ENCODE data around the gene FBXL13.

Gene FBXL13

GRCh38 chr7:102888561-102889233 is 185.9 kb downstream of the FBXL13 start:
- Mint-ChIP-seq H3K4me1 (ENCODE audit: low read depth) (no peaks in the 10 kb centered on the region), H3K36me3 (ENCODE audit: low read depth) (no peaks in the 10 kb centered on the region), H3K27ac (no peak overlapping the region), H3K4me3 (no peak overlapping the region), H3K9me3 (no peaks in the 10 kb centered on the region), H3K27me3 (no peaks in the 10 kb centered on the region)
- DNase-seq: no peak

DNA sequence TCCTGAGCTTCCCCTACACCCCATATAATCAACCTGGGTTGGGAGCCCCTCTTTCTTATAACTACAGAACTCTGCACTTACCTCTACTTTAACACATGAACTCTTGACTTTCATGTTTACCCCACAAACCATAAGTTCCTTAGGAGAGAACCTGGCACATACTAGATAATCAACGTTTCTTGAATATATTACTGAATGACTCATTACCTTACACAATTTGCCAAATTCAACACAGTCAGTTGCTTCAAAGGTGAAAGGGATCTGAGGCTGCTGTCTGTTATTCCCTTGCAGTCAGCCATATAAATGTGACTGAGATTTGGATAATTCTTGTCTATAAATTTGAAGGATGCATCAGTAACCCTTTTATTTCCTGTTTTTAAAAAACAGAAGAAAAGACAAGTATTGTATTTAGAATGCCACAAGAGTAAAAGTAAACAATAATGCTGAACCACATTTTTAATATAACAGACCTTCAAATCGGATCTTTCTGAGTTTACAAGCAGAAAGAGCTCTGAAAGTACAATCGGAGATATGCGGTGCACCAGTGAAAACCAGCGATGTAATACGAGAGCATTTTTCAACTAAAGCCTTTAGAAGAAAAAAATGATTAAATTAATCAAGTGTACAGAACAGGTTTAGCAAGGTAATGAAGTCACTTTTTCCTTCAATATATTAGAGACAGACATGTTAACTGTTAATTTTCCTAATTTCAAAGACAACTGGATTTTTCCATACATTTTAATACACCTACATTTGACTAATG is 191.3 kb downstream of the FBXL13 start:
- no peak overlapping the region for H3K4me3 Mint-ChIP-seq
- peaks cover 5% of the 10 kb centered on the region for H3K4me1 Mint-ChIP-seq (ENCODE audit: low read depth)
- no peaks in the 10 kb centered on the region for H3K36me3 Mint-ChIP-seq (ENCODE audit: low read depth)
- H3K9me3 Mint-ChIP-seq: no peaks in the 10 kb centered on the region
- DNase-seq: no peak
- H3K27ac Mint-ChIP-seq: no peak overlapping the region
- H3K27me3 Mint-ChIP-seq: no peaks in the 10 kb centered on the region

- Mint-ChIP-seq H3K27me3 (no peaks in the 10 kb centered on the region), H3K27ac (peak overlapping the region; percentile 16), H3K4me1 (ENCODE audit: low read depth) (peaks cover 33% of the 10 kb centered on the region), H3K36me3 (ENCODE audit: low read depth) (no peaks in the 10 kb centered on the region), H3K9me3 (no peaks in the 10 kb centered on the region), H3K4me3 (no peak overlapping the region)
- peak; percentile 31 for DNase-seq
Measured at GRCh38 chr7:102875700-102876295, 198.8 kb downstream of the FBXL13 start.

DNA sequence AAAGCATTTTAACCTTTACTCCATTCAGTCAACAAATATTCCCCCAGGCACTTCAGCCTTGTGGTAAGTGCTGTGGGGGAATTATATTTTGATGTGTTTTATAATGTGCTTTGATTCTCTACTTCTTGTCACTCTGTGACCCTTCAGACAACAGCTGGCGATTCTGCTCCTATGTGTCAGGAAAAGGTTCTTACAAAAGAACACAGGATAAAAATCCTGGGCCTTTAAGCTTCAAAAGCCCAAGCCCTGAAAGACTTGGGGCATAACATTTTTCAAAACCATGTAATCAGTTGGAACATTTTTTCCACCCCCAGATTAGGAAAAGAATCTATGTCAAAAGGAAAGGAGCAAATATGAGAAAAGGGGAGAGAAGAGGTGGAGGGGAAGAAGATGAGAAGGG is 199.6 kb downstream of the FBXL13 start:
- H3K4me3 Mint-ChIP-seq: no peak overlapping the region
- peaks cover 33% of the 10 kb centered on the region for H3K4me1 Mint-ChIP-seq (ENCODE audit: low read depth)
- H3K27ac Mint-ChIP-seq: no peak overlapping the region
- no peaks in the 10 kb centered on the region for H3K36me3 Mint-ChIP-seq (ENCODE audit: low read depth)
- no peak for DNase-seq
- H3K27me3 Mint-ChIP-seq: no peaks in the 10 kb centered on the region
- H3K9me3 Mint-ChIP-seq: no peaks in the 10 kb centered on the region

DNA sequence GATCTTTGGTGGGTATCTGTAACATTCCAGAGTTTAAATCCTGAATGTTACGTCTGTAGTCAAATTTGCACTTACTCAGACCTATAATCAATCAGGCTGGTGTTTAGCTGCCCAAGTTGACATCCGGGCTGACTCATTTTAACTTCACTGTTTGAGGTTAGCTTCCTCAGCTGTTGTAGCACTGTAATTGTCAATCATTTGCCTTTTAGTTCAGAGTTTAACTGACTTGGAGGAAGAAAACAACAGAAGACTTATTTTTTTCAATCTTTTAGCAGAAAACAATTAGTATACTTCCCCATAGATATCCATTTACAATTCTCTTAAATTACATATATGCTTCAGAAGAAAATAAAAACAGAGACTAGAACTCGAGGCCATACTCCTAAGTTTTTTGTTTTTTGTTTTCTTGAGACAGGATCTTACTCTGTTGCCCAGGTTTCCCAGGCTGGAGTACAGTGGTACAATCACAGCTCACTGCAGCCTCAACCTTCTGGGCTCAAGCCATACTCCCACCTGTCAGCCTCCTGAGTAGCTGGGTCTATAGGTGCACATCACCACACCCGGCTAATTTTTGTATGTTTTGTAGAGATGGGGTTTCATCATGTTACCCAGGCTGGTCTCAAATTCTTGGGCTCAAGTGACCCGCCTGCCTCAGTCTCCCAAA is 200.3 kb downstream of the FBXL13 start:
- Mint-ChIP-seq H3K27me3 (no peaks in the 10 kb centered on the region), H3K9me3 (no peaks in the 10 kb centered on the region), H3K27ac (no peak overlapping the region), H3K4me3 (no peak overlapping the region), H3K4me1 (ENCODE audit: low read depth) (peaks cover 33% of the 10 kb centered on the region), H3K36me3 (ENCODE audit: low read depth) (no peaks in the 10 kb centered on the region)
- DNase-seq: no peak

DNA sequence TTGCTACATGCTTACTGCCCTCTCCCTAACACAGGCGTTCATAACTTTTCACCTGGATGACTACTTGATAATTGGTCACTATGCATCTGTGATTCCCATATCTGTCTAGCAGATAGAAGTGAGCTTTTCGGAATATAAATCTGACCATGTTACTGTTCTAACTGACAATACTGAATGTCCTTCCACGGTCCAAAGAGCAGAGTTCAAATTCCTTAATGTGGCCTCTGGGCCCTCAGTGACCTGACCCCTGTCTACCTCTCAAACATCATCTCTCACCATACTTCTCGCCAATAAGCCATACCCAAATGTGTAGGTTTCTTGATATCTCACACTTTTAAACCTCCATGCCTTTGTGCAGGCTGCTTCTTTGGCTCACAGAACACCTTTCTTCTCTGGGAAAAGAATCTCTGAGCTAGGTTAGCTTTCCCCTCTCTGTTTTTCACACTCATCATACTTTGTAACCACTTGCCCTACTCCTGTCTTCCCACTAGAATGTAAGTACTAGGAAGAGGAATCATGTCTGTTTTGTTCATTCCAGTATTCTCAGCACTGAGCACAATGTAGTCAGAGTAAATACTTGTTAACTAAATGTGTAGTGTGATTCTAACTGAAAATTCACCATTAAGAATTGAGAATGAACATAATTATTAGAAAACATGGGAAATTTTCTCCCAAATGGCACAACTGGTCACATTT is 201.0 kb downstream of the FBXL13 start:
- Mint-ChIP-seq H3K27ac (no peak overlapping the region), H3K4me3 (no peak overlapping the region)

DNA sequence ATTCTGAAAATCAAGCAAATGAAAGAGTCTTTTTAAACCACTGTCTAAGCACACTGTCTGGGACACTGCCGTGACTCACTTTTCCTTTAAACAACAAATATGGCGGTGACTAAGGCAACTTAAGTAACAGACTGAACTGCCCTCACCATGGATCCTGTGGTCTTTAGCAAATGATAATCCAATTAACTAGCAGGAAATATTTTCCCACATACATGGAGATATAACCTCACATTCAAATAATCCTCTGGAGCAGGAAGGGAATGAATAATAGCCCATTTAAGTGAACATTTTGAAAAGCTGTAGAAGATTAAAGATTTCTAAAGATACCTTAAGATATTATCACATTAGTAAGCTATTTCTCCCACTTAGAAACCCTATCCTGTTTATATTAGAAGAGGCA is 202.1 kb downstream of the FBXL13 start:
- H3K4me3 Mint-ChIP-seq: no peak overlapping the region
- no peaks in the 10 kb centered on the region for H3K9me3 Mint-ChIP-seq
- peaks cover 33% of the 10 kb centered on the region for H3K4me1 Mint-ChIP-seq (ENCODE audit: low read depth)
- H3K27ac Mint-ChIP-seq: no peak overlapping the region
- H3K27me3 Mint-ChIP-seq: no peaks in the 10 kb centered on the region
- H3K36me3 Mint-ChIP-seq (ENCODE audit: low read depth): no peaks in the 10 kb centered on the region
- DNase-seq: no peak

More for the DNA sequence above, 201.0 kb downstream of the FBXL13 start:
- no peaks in the 10 kb centered on the region for H3K9me3 Mint-ChIP-seq
- no peaks in the 10 kb centered on the region for H3K27me3 Mint-ChIP-seq
- no peaks in the 10 kb centered on the region for H3K36me3 Mint-ChIP-seq (ENCODE audit: low read depth)
- peaks cover 33% of the 10 kb centered on the region for H3K4me1 Mint-ChIP-seq (ENCODE audit: low read depth)
- DNase-seq: no peak

GRCh38 chr7:102869195-102869594 is 205.4 kb downstream of the FBXL13 start:
- H3K4me3 Mint-ChIP-seq: no peak overlapping the region
- H3K9me3 Mint-ChIP-seq: no peaks in the 10 kb centered on the region
- H3K4me1 Mint-ChIP-seq (ENCODE audit: low read depth): peaks cover 15% of the 10 kb centered on the region
- no peak for DNase-seq
- H3K27me3 Mint-ChIP-seq: no peaks in the 10 kb centered on the region
- H3K27ac Mint-ChIP-seq: no peak overlapping the region
- H3K36me3 Mint-ChIP-seq (ENCODE audit: low read depth): no peaks in the 10 kb centered on the region

GRCh38 chr7:102866535-102867215 is 207.9 kb downstream of the FBXL13 start:
- H3K27me3 Mint-ChIP-seq: no peaks in the 10 kb centered on the region
- no peak overlapping the region for H3K27ac Mint-ChIP-seq
- no peak for DNase-seq
- no peaks in the 10 kb centered on the region for H3K9me3 Mint-ChIP-seq
- no peaks in the 10 kb centered on the region for H3K4me1 Mint-ChIP-seq (ENCODE audit: low read depth)
- no peak overlapping the region for H3K4me3 Mint-ChIP-seq
- no peaks in the 10 kb centered on the region for H3K36me3 Mint-ChIP-seq (ENCODE audit: low read depth)

DNA sequence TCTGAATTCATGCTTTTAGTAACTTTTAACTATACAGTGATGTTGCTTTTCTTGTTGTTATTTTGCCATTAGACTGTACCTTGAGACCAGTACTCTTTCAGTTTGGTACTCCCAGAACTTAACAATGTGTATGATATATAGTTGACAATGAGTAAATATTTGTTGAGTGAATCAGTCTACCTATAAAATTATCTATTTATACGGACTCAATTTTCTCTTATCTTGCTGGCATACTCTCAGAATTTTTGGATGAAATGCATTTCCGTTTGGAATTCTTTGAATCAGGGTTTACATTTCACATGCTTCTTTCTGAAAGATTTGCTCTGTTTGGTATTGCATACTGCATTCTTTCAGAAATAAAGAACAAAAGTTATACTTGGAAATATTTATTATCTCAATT is 209.6 kb downstream of the FBXL13 start:
- DNase-seq: no peak
- H3K36me3 Mint-ChIP-seq (ENCODE audit: low read depth): no peaks in the 10 kb centered on the region
- H3K27ac Mint-ChIP-seq: no peak overlapping the region
- H3K4me1 Mint-ChIP-seq (ENCODE audit: low read depth): no peaks in the 10 kb centered on the region
- H3K4me3 Mint-ChIP-seq: no peak overlapping the region
- no peaks in the 10 kb centered on the region for H3K27me3 Mint-ChIP-seq
- no peaks in the 10 kb centered on the region for H3K9me3 Mint-ChIP-seq

GRCh38 chr7:102860351-102860811 is 214.2 kb downstream of the FBXL13 start:
- DNase-seq: no peak
- H3K27ac Mint-ChIP-seq: no peak overlapping the region
- no peaks in the 10 kb centered on the region for H3K27me3 Mint-ChIP-seq
- no peaks in the 10 kb centered on the region for H3K36me3 Mint-ChIP-seq (ENCODE audit: low read depth)
- no peak overlapping the region for H3K4me3 Mint-ChIP-seq
- no peaks in the 10 kb centered on the region for H3K9me3 Mint-ChIP-seq
- H3K4me1 Mint-ChIP-seq (ENCODE audit: low read depth): no peaks in the 10 kb centered on the region

DNA sequence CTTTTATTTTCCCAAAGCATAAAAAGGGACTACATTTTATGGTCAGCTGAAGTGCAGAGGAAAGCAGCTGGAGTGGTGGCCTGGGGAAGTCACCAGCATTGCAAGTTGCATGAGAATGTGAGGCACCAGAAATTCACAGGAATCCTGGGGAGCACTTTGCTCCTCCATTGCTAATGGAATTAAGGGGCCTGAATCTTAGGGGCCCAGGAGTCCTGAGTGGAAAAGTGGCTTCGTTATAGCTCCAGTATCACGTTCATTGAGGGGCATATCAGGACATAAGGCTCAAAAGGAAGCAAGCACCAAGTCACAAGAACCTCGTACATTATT is 214.8 kb downstream of the FBXL13 start:
- Mint-ChIP-seq H3K27ac (no peak overlapping the region), H3K9me3 (no peaks in the 10 kb centered on the region), H3K27me3 (no peaks in the 10 kb centered on the region), H3K4me1 (ENCODE audit: low read depth) (no peaks in the 10 kb centered on the region), H3K4me3 (no peak overlapping the region), H3K36me3 (ENCODE audit: low read depth) (no peaks in the 10 kb centered on the region)
- DNase-seq: no peak

GRCh38 chr7:102859084-102859798 is 215.4 kb downstream of the FBXL13 start:
- H3K9me3 Mint-ChIP-seq: no peaks in the 10 kb centered on the region
- no peaks in the 10 kb centered on the region for H3K36me3 Mint-ChIP-seq (ENCODE audit: low read depth)
- H3K4me1 Mint-ChIP-seq (ENCODE audit: low read depth): no peaks in the 10 kb centered on the region
- no peak overlapping the region for H3K4me3 Mint-ChIP-seq
- DNase-seq: no peak
- H3K27ac Mint-ChIP-seq: no peak overlapping the region
- H3K27me3 Mint-ChIP-seq: no peaks in the 10 kb centered on the region
